Transverse colon (tissue), 4 donors: ENCODE results near the gene SPECC1. TPM values are rescaled to one million over a fixed set of nuclear protein-coding genes. Genes with fewer than 3 reads are reported as not detected.
"Not testable (repeated sequence)": the region's sequence is repeated elsewhere in the genome, so short reads cannot be mapped to it uniquely, and the experiment has no call there.

Experiments used
- DNase-seq: peaks from one replicate; pipeline ENCODE4 v3.0.0-alpha.2; 2019
- H3K27ac ChIP-seq, 4 donors: fragments of 200-600 bp; sonication (generic); 2 replicates each; pipeline ENCODE4 v1.5.1; 2016 to 2018; ENCODE audit warnings: inconsistent platforms in 4 of 4
- H3K27me3 ChIP-seq: fragments of 200-600 bp; sonication (generic); 2 replicates; pipeline ENCODE4 v1.5.1; 2017; ENCODE audit warnings: inconsistent platforms
- H3K36me3 ChIP-seq, 4 donors: fragments of 200-600 bp; sonication (generic); 2 replicates each; pipeline ENCODE4 v1.5.1; 2017 to 2019; ENCODE audit warnings: inconsistent platforms in 4 of 4
- H3K4me1 ChIP-seq, 4 donors: fragments of 200-600 bp; sonication (generic); 2 replicates each; pipeline ENCODE4 v1.5.1; 2017 to 2020; ENCODE audit warnings: inconsistent platforms in 4 of 4
- H3K4me3 ChIP-seq, 4 donors: fragments of 200-600 bp; sonication (generic); 1 replicate in 1 of 4; 2 replicates in 3 of 4; pipeline versions ENCODE4 v1.5.1 to v1.6.1; 2017 to 2019; ENCODE audit warnings: inconsistent platforms in 4 of 4
- H3K9me3 ChIP-seq, 2 donors: fragments of 200-600 bp; sonication (generic); 2 replicates each; pipeline ENCODE4 v1.5.1; 2017 to 2019; ENCODE audit warnings: inconsistent platforms in 2 of 2
- EP300 ChIP-seq: sonication (generic); formaldehyde crosslinking; IDR thresholded peaks from one replicate; pipeline ENCODE4 v1.6.1; 2017; ENCODE audit warnings: antibody characterized with exemption, low read depth
- POLR2A ChIP-seq: fragments of 450-650 bp; IDR thresholded peaks from one replicate; pipeline ENCODE4 v1.6.1; 2016; ENCODE audit warnings: antibody characterized with exemption, mild to moderate bottlenecking, moderate library complexity
- POLR2AphosphoS5 ChIP-seq, 3 donors: sonication (generic); formaldehyde crosslinking; IDR thresholded peaks; one replicate each; pipeline ENCODE4 v1.6.1; 2016; ENCODE audit warnings: antibody characterized with exemption in 3 of 3
- WGBS, 2 donors: methylation state at CpG; one replicate each; pipeline ENCODE4 v1.1.5; 2018; ENCODE audit warnings: low coverage in 1 of 2; 5-methylcytosine and 5-hydroxymethylcytosine counted together
- in situ Hi-C, 4 donors: fragments of 200-750 bp; cut with MboI; loops; one replicate each; pipeline versions ENCODE4 v1.15.0 to v1.15.1; 2017; ENCODE audit warnings: low sequenced_read_pairs in 3 of 4, low pct_ligation_motif_present in 1 of 4, low pct_unique_long_range_greater_than_20kb in 1 of 4
- intact Hi-C: fragments of 100-400 bp; cut with DNase I; formaldehyde crosslinking; loops from one replicate; pipeline ENCODE4 v1.15.1; 2023; ENCODE audit warnings: low total_unique reads
- total RNA-seq, 4 donors: library from RNA; depleted of rRNA; stranded (reverse); fragments of >200 nt; gene quantifications; one replicate each; pipeline ENCODE4 v1.1.0, GENCODE V29; 2016
- TF ChIP-seq, protein P1 (sequence below), 5 experiments: fragments of 200-600 bp in 3 of 5; fragments of 450-650 bp in 2 of 5; sonication (generic) in 3 of 5; IDR thresholded peaks; 1 replicate in 2 of 5; 2 replicates in 3 of 5; pipeline ENCODE4 v1.5.1; 2016 to 2017; ENCODE audit warnings: antibody characterized with exemption in 5 of 5, inconsistent platforms in 3 of 5, mild to moderate bottlenecking in 2 of 5, moderate library complexity in 1 of 5

SPECC1 gene
- total RNA-seq, 4 donors from 2014 or later = 117 to 141 (median 125) TPM

DNA sequence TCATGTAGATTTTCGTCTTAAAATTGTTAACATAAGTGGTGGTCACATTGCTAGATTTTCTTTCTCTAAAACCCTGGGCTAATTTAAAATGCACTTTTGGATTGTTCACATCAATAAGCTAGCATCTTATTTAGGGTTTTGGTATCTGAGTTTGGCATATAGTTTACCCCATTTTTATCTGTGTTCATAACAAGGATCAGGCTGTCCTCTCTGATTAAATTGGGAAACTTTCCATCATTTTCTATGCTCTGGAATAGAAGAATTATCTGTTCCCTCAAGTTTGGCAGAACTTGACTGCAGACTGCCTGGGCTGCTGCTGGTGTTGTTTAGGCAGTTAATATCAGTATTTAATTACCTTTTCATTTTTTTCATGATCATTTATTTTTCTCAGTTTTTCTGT, 1.8 kb downstream of the SPECC1 start:
- H3K36me3 ChIP-seq = no peaks in the 10 kb centered on the region
- H3K27ac ChIP-seq = no peak overlapping the region
- no peak overlapping the region for H3K4me3 ChIP-seq
- H3K9me3 ChIP-seq = no peaks in the 10 kb centered on the region
- TF ChIP-seq POLR2A = no peak
- no peak for TF ChIP-seq POLR2AphosphoS5 (IDR thresholded peaks at IDR 0.05)
- no peak for TF ChIP-seq EP300
- TF ChIP-seq, protein P1, sequence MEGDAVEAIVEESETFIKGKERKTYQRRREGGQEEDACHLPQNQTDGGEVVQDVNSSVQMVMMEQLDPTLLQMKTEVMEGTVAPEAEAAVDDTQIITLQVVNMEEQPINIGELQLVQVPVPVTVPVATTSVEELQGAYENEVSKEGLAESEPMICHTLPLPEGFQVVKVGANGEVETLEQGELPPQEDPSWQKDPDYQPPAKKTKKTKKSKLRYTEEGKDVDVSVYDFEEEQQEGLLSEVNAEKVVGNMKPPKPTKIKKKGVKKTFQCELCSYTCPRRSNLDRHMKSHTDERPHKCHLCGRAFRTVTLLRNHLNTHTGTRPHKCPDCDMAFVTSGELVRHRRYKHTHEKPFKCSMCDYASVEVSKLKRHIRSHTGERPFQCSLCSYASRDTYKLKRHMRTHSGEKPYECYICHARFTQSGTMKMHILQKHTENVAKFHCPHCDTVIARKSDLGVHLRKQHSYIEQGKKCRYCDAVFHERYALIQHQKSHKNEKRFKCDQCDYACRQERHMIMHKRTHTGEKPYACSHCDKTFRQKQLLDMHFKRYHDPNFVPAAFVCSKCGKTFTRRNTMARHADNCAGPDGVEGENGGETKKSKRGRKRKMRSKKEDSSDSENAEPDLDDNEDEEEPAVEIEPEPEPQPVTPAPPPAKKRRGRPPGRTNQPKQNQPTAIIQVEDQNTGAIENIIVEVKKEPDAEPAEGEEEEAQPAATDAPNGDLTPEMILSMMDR (IDR thresholded peaks at IDR 0.05) = no peak
- 57 to 66% methylated on average over 1 of the region's 1 CpG for WGBS, 2 donors
- in situ Hi-C loops (no loop called here), intact Hi-C loops (no loop called here)
- H3K27me3 ChIP-seq = peaks cover 88% of the 10 kb centered on the region
- no peak for DNase-seq
- peaks cover 0 to 19% (median 14%) of the 10 kb centered on the region in 4 donors for H3K4me1 ChIP-seq

DNA sequence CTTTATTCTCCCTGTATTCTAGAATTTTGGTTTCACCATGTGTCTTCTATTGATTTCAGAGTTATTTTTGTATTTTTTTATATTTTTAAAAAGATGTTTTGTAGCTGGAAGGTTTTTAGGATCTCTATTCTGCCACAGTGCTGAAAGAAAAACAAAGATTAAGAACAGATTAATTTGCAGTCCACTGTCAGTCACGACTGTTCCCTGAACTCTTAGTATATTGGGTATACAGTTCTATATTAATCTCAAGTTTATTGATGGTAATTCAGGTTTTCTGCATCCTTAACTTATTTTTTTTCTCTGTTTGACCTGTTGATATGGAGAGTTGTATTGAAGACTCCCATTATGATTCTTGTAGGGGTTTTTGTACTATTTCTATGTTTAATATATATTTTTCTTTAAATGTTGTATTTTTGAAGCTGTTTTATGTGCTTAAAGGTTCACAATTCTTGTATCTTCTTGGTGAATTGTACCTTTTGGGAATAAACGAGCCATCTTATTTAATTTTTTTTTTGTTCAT, 2.9 kb downstream of the SPECC1 start:
- Histone ChIP-seq H3K27me3 (peaks cover 81% of the 10 kb centered on the region), H3K36me3 (no peaks in the 10 kb centered on the region), H3K27ac (no peak overlapping the region), H3K4me3 (no peak overlapping the region), H3K9me3 (no peaks in the 10 kb centered on the region), H3K4me1 (peaks cover 0 to 19% (median 14%) of the 10 kb centered on the region in 4 donors)
- intact Hi-C loops = no loop called here
- DNase-seq = no peak
- in situ Hi-C loops = no loop called here
- TF ChIP-seq POLR2A (no peak), POLR2AphosphoS5 (IDR thresholded peaks at IDR 0.05) (no peak)
- 63 to 69% methylated on average over 2 of the region's 2 CpGs for WGBS, 2 donors

DNA sequence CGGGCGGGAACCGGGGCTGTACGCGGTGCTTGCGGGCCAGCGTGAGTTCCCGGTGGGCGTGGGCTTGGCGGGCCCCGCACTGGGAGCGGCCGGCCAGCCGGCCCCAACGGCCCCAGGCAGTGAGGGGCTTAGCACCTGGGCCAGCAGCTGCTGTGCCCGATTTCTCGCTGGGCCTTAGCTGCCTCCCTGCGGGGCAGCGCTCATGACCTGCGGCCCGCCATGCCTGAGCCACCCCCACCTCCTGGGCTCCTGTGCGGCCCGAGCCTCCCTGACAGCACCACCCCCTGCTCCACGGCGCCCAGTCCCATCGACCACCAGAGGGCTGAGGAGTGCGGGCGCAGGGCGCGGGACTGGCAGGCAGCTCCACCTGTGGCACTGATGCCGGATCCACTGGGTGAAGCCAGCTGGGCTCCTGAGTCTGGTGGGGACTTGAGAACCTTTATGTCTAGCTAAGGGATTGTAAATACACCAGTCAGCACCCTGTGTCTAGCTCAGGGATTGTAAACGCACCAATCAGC, 7.4 kb downstream of the SPECC1 start:
- 99% methylated on average over 14 of the region's 32 CpGs; no CpG with 5 or more reads in 1 of the 2 donors for WGBS, 2 donors
- intact Hi-C loops, DNase-seq, H3K4me3 ChIP-seq, in situ Hi-C loops, H3K36me3 ChIP-seq, H3K27ac ChIP-seq, H3K4me1 ChIP-seq, H3K9me3 ChIP-seq: not testable (repeated sequence)
- peaks cover 40% of the 10 kb centered on the region for H3K27me3 ChIP-seq

DNA sequence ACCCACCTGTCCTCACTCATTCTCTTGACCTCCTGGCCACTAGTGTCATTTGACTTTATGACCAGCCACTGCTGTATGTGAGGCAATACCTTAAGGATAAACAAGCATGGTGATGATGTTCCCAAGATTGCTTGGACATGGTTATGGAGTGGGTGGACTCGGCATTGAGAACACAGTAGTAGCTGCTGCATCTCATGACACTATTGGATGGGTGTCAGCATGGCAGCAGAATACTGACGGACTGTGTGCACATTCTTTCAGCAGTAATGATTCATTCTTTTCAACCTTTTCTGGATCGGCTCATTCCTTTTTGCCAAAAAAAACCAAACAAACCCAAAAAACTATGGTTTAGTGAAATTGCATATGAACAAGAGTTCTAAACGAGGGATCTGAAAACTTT, 13.5 kb downstream of the SPECC1 start:
- Histone ChIP-seq H3K27me3 (peaks cover 4% of the 10 kb centered on the region), H3K4me1 (no peaks in the 10 kb centered on the region), H3K9me3 (no peaks in the 10 kb centered on the region), H3K36me3 (no peaks in the 10 kb centered on the region), H3K27ac (no peak overlapping the region), H3K4me3 (no peak overlapping the region)
- TF ChIP-seq, protein P1 (IDR thresholded peaks at IDR 0.05) = no peak
- TF ChIP-seq EP300 (no peak), POLR2AphosphoS5 (IDR thresholded peaks at IDR 0.05) (no peak), POLR2A (no peak)
- intact Hi-C loops = no loop called here
- WGBS, 2 donors = 65 to 85% methylated on average over 4 of the region's 4 CpGs
- in situ Hi-C loops = no loop called here
- DNase-seq = no peak

DNA sequence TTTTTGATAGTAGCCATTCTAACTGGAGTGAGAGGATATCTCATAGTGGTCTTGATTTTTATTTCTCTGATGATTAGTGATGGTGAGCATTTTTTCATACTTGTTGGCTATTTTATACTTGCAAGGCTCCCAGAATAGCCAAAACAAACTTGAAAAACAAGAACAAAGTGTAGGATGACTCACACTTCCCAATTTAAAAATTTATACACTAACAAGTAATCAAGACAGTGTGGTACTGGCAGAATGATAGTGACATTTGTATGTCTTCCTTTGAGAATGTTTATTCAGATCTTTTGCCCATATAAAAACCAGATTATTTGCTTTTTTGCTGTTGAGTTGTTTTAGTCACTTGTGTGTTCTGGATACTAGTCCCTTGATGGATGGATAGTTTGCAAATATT, 17.8 kb downstream of the SPECC1 start:
- in situ Hi-C loops = no loop called here
- Histone ChIP-seq H3K27me3 (peaks cover 6% of the 10 kb centered on the region), H3K4me1 (no peaks in the 10 kb centered on the region), H3K9me3 (no peaks in the 10 kb centered on the region), H3K27ac (no peak overlapping the region), H3K36me3 (no peaks in the 10 kb centered on the region), H3K4me3 (no peak overlapping the region)
- DNase-seq = no peak
- intact Hi-C loops = no loop called here
- TF ChIP-seq EP300 (no peak), POLR2A (no peak), POLR2AphosphoS5 (IDR thresholded peaks at IDR 0.05) (no peak)
- TF ChIP-seq, protein P1 (IDR thresholded peaks at IDR 0.05) = no peak
